Stimulated activated CD4-positive, alpha-beta T cell treated with anti-CD3 and anti-CD28 coated beads, Interleukin-4, amount 100 ng/mL, for 24 hours (primary cell): Measurements from ENCODE around the gene COL5A1.

ENCODE experiments used
- DNase-seq: peaks from one replicate; pipeline ENCODE4 v3.0.0-alpha.2; 2020

The COL5A1 gene

DNA sequence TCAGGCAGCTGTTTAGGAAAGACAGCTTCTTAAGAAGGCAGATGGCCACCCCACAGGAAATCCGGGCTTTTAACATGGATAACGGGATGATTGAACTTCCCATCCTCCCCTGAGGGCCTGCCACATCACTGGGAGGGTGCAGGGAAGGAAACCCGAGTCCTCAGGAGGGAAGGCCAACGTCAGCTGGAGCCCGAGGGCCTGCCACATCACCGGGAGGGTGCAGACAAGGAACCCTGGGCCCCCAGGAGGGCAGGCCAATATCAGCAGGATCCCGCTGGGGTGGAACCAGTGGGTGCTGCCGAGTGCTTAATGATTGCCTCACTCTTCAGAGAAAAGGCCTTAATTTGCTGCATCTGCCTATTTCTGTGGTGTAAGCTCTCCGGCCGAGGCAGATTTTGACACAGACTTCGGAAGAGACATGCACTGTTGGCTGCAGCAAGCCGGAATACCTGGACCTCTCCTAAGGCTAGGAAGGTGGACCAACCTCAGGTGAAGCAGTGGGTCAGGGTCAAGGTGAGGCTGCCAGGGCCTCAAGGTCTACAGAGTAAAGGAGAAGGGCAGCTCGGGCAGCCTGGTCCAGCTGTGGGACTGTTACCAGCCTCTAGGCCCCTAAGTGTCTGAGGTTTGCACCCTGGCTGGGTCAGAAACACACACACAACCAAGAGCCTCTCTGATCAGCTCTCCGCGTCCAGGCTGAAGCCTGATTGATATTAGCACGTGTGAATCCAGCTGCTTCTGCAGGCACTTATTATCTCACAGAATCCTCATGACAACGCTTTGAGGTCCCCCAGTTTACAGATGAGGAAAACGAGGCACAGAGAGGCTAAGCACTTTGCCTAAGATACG lies 14.8 kb upstream of the COL5A1 start:
- DNase-seq = no peak

DNA sequence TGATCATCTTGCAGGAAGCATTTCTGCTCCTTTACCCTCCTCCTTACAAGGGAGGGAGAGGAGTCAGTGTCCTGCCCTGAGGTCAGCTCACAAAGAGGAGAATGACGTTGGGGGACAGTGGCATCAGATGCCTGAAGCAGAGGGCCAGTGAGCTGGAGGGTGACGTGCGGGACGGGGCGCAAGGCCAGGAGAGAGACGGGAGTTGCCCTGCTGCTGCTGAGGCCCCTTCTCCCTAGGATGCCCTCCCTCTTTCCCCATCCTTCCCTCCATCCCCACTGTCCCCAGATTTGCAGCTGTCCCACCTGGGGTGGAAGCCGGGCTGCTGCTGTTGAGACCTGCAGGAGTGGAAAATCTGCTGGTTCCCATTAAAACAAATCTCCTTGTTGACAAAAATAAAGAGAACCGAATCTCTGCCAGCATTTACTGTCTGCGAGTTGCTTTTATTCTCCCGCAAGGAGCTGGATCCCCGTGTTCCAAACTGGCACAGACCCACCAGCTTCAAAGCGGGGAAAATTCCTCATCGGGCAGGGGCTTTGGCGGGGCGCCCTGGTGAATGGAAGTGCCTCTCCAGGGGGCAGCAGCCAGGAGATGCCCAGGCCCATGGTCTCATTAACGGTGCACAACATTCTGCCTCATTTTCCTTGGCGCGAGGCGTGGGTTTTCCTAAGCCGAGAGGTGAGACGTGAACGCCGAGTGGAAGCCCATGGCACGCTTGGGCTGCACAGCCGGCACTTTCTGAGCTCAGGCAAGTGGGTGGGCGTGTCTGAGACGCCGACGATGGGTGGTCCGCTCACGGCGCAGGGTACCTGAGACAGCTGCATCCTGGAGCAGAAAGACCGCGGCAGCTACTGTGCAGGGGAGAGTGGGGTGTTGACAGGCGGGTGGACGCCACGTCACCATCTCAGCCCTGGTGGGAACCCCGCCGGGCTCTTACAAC lies 13.9 kb upstream of the COL5A1 start:
- no peak for DNase-seq

DNA sequence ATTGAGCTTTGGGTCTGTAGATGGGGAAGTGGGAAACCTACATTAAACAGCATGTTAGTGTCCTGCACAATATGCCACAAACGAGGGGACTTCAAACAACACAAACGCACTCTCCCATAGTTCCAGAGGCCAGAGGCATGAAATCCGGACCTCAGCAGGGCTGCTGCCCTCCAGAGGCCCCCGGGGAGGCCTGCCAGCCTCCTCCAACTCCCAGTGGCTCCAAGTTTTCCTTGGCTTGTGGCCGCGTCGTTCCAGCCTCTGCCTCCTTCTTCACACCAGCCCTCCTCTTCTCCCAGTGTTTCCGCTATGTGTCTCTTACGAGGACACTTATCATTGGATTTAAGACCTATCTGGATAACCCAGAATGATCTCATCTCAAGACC lies 13.3 kb upstream of the COL5A1 start:
- no peak for DNase-seq

DNA sequence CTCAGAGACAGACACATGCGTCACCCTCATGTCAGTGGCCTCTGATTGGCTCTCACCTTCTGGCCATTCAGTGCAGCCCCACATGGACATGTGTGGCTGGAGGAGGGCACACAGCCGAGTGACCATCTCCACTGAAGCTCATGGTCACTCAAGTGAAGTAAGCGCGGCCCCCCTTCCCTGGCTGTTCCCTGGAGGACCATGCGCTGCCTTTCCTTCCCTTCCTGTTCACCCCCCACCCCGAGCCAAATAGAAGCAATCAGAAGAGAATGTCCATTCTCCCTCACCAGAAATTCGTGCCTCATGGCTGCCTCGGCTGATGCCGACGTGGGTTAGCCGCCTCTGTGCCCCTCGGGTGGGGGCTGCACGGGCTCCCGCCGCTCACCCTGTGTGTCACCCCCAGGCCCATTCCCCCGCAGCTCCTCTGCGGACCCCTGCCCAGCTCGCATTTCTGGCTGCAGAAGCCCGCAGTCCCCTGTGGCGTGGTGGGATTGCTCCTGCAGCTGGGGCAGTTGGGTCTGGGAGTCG lies 12.5 kb upstream of the COL5A1 start:
- no peak for DNase-seq

DNA sequence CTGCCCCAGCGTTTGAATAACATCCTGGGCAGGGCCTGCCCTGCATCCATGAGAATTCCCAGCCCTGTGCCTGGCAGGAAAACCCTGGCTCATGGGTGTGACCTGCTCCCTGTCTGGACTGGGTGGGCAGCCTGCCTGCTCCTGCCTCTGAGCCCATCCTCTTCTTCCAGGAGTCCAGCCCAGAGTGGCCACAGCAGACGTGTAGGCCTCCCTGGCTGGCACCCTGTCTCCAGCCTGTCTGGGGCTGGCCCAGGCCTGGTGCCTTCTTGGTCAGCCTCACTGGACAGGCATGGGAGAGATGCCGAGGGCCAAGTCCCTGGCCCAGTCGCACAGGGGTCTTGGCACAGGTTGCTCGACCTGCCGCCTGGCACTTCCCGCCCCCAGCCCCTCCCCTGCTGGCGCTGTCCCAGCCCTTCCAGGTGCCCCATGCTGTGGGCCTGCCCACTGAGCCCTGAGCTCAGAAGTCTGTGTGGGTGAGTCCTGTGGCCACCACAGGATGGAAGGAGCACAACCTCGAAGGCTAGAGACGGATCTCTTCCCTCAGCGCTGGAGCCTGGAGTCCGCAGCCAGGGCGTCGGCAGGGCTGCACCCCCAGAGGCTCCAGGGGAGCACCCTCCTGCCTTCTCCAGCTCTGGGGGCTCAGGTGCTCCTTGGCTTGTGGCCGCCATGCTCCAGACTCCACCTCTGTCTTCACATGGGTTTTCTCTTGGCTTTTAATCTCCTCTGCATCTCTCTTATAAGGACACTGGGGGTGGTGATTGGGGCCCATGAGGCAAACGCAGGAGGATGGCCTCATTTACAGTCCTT lies 11.8 kb upstream of the COL5A1 start:
- no peak for DNase-seq

DNA sequence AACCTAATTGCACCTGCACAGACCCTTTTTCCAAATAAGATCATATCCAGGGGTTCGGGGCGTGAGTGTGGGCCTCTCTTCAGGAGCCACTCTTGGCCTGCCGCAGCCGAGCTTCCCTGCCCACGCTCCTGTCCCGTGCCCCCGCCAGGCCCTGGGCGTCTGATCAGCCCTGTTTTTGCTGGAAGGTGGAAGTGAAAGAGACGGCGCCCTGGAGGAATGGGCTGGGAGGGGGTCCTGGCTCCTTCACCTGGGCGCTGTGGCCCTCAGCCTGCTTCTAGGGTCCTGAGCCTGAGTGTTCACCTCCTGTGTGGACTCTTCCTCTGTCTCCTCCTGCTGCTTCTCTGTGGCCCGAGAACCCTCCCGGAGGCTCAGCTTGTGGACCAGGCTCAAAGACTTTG lies 11.2 kb upstream of the COL5A1 start:
- no peak for DNase-seq

DNA sequence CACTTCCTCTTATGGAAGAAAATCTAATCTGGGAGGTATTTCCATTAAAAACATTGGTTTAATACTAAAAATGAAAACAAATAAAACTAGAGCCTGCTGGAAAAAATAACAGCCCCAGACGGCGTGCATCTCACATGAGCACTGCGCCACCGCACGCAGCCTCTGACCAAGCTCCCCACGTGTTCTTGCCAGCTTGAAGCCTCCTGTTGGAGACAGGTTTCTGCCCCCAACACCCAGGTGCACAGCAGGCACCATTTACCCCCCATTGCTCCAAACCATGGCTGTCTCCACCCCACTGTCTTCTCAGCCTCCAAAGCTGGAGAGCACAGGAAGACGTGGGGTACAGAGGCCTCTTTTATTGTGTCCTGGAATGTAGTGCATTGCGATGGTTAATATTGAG lies 10.7 kb upstream of the COL5A1 start:
- DNase-seq = no peak

DNA sequence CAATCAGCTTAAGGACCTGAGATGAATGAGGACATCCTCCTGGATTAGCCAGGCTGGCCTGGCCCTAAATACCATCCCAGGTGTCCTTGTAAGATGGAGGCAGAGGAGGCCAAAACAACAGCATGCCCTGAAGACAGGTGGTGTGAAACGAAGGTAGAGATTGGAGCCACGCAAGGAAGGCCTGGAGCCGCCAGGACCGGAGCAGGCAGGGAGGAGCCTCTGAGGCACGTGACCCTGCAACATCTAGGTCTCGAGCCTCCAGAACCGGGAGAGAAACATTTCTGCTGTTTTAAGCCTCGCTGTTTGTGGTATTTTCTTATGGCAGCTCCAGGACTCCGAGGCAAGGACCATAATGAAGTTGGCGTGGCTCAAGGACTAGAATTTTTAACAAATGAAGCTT lies 9.7 kb upstream of the COL5A1 start:
- no peak for DNase-seq

DNA sequence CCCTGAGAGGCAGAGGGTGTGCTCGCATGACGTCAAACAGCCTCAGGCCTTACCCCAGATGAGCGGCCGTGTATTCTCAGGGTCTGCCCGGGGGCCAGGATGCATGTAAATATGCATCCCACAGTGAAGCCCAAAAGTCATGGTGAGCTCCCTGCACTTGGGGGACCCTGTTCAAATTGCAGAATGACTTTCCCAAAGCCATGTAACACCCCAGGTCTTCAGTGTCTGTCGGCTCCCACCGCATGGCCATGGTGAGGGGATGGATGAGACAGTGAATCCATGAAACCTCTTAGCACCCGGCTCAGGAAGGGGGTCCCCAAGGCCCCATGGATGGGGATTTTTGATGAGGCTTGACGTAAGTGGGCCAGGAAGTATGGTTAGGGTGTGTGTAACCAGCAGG lies 9.3 kb upstream of the COL5A1 start:
- no peak for DNase-seq

DNA sequence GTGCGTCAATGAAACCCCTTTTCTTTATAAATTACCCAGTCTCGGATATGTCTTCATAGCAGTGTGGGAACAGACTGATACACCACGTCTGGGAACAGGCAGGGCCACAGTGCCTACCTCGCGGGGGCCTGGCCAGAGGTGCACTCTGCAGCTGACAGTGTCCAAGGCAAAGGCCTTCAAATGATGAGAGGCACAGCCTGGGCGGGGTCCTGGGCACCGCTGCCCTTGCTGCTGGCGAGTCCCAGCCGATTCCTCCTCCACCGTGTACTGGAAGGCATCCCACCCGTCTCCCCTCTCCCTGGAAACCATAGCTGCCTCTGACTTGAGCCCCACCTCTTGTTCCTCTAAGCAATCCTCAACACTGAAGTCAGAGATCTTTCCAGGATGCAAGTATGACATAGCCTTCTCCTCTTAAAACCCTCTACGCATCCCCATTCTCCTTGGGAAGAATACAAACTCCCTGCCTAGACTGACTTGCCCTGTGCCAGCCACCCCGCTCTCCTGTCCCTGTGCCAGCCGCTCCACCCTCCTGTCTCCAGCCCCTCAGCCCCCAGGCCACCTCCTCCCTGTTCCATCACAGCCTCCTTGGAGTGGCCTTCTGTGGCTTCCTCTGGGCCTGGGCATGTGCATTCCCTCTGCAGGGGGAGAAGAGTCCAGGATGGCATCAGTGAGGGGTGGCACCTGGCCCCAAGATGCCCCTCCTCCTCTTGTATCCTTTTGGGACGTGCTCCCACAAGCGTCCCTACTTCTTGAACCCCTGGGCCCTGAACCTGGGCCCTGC lies 8.1 kb upstream of the COL5A1 start:
- no peak for DNase-seq

DNA sequence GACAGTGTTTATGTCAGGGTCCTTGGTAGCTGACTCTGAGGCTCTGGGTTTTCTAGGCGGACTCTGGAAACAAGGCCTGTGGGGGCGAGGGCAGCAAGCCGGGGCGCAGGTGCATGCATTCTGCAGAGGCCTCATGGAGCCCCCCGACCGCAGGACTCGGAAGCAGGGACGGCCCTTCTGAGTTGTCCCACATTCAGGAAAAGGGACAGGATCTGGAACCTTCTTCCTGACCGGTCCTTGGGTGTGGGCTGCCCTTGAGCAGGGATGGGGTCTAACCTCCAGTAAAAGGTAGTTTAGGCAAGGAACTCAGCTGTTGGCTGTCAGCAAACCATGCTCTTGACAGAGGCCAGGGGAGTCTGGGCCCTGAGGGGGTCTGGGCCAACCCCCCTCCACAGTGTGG lies 7.4 kb upstream of the COL5A1 start:
- no peak for DNase-seq

DNA sequence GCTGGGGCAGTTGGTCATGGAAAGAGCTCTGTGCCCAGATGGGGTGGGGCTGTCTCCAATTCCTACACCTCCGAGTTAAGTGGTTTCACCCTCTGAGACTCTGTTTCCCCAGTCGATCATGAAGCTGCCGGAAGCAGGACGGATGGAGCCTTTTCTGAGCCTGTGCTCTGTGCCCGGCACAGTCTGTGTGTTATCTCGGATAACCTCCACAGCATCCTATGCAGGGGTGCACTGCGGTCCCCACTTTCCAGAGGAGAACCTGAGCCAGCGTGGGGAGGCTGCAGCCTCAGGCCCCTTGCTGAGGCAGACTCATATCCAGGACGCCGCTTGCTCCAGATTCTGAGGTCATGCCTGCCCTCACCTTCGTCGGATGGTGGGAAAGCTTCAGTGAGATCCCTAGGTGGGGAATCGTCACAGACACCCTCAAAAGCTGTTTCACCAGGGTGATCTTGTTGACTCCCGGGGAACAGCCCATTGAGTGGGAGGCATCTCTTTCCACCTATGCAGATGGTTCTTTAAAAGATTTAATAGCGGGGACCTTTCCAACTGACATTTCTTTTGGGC lies 6.9 kb upstream of the COL5A1 start:
- no peak for DNase-seq

DNA sequence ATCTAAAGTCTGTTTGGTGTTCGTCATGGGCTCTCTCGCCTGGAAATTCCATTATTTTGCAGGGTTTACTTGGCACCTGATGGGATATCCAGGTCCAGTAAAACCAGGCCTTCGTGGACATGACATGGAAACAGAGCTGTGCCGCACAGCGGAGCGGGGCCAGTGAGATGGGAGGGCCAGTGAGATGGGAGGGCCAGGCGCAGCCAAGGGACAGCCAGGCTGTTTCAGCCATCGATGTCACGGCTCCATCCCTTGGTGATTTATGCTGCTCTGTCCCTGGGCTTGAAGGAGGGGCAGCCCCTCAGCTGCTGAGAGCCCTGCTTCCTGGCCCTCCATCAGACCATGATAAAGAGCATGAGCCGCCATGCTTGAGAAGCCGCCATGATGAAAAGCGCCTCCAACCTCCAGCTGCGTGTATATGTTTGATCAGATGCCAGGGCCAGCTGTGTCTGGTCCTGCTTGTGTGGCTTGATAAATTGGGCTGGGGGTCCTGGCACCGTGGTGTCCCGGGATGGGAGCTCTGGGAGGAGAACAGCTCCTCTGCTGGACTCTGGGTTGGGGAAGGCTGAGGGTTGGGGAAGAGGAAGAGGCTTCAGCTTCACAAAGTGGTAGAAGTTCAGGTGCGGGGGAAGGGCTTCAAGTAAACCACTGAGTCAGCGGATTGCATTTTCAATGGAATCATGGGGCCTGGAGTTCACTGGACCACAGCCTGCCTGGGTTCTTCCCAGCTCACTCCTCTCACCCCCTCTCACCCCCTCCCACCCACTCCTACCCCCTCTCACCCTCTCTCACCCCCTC lies 6.1 kb upstream of the COL5A1 start:
- DNase-seq = no peak

DNA sequence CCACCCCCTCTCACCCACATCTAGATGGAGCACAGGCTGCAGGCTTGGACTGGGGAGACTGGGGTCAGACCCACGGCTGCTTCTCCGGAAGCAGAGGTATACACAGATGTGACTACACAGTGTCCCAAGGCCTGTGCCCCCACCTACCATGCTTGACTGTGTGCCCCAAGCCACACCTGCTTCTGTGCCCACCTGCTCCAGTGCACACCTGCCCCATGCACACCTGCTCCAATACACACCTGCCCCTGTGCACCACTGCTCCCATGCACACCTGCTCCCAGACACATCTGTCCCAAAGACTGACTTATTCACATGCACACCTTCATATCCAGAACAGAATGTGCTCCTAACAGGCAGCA lies 5.5 kb upstream of the COL5A1 start:
- no peak for DNase-seq

DNA sequence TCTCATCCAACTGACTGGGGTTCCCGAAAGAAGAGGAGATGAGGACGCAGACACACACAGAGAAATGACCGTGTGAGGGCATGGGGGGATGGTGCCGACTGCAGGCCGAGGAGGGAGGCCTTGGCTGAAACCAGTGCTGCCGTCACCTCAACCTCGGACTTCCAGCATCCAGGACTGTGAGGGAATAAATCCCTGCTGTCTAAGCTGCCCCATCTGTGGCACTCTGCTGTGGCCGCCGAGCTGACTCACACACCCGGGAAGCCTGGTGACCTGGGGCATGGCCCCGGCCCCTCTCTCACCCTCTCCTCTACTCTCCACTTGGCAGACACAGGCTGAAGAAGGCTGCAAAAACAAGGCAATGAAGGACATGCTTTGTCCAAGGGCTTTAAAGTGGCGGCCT lies 4.4 kb upstream of the COL5A1 start:
- no peak for DNase-seq

DNA sequence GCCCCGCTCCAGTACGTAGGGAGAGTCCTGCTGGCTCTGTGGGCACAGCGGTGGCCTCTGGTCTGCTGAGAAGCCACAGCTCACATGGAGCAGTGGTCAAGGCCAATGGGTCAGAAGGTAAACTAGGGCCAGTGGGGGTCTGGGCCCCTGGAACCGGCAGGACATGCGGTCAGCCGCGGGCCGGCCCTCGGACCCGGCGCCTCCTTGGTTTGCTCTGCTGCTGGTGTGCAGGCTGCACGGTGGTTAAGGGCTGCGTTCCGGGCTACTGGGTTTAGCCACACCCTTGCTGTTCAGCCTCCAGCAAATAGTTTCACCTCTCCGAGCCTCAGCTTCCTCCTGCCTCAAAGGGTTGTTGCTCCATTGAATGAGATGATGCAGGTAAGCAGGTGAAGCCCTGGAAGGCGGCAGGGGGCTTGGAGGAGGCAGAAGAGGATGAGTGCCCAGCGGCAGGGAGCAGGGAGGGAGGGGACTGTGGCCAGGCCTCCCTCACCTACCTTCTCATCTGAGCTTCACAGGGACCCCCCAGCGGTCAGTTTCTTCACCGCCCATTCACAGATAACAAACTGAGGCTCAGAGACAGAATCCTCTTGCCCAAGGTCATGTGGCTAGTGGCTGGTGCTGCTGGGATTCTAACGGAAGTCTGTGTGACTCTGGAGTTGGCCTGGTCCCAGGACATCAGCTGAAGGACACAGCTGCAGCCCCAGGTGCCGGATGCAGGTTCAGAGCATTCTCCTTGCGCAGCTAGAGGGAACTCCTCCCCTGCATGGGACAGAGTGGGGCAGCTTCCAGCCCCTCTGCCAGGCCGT lies 3.7 kb upstream of the COL5A1 start:
- no peak for DNase-seq

DNA sequence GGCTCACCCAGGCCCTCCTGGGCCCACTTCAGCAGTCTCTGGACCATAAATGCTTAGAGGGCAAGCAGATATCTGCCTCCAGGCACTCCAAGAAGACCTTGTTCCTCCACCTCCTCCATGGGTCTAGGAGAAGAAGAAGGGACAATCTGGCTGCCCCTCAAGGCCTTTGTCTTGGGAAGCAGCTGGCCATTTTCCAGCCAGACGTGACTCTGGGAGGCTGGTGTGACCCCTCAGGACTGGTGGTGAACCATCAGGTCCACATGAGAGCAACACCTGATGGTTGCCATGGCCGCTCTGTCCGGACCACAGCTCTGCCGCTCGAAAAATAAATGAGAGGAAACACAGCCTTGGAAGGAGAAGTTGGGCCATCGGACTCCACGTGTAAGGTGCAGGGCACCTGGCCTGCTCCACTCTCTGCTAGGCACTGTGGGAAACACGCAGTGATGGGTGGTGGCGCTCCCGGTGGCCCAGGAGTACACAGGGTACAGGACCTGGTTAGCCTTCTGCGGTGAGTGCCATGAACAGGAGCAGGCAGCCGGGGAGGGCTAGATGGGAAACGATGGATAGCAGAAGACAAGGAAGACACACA lies 3.0 kb upstream of the COL5A1 start:
- no peak for DNase-seq

DNA sequence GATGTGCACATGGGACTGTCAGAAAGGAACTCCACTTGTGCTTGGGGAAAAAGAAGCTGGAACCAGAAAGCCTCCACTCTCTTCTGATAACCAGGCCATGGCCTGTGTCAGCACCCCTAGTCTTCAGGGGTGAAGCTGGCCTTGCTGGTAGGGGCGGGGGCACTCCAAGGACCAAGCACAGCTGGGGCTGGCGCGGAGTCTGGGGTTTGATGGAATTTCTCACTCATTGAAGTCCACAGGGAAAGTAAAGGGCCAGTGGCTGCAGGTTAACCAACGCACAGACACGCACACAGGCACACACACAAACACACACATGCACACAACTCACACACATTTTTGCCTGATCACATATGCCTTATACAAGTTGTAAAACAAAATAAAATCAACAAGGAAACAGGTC lies 1.6 kb upstream of the COL5A1 start:
- DNase-seq = no peak

DNA sequence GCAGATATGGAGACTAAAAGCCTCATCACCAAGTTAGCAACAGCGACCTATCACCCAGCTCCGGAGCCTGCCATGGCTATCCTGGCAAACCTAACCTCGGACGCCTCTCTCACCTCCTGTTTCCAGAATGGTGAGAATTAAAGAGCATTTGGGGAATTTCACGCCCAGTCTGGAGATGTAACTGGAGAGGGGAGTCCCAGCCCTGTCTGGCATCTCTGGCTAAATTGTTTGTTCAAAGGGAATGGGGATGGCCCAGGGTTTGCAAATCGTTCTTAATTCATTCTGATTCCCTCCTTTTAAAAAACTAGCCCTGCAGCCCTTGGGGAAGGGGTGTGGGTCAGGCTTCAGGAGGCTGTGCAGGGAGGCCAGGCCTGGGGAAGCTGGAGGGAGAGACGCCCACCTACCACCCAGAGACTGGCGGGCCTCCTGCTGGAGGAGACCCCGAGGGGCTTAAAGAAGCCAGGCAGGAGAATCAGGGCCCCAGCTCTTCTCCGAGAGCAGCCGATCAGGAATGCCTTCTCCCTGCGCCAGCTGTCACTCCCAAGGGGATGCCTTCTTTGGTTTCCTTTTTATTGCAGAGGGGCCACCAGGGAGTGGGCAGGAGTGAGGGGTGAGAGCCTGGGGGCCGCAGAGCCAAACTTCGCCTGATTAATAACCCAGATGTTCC lies 964 bp upstream of the COL5A1 start:
- DNase-seq = no peak
